NCI-H2196 (cell line): ENCODE measurements around the gene FASTKD1.
A peak's percentile ranks its signal among the peaks of the same experiment; 100 is the strongest.
"Not testable (repeated sequence)": the region's sequence is repeated elsewhere in the genome, so short reads cannot be mapped to it uniquely, and the experiment has no call there.

Source experiments
- DNase-seq: peaks from one replicate; lab custom pipeline; 2025; ENCODE audit not compliant: unreplicated experiment; lab: John Stamatoyannopoulos, UW

FASTKD1 gene

GRCh38 chr2:169570752-169571151 lies 2.9 kb downstream of the FASTKD1 start:
- DNase-seq: not testable (repeated sequence)

GRCh38 chr2:169569948-169570347 lies 3.7 kb downstream of the FASTKD1 start:
- DNase-seq: no peak

- no peak for DNase-seq
Measured at GRCh38 chr2:169565686-169566085, 8.0 kb downstream of the FASTKD1 start.

GRCh38 chr2:169562519-169562918 lies 11.1 kb downstream of the FASTKD1 start:
- DNase-seq: no peak

GRCh38 chr2:169562084-169562483 lies 11.6 kb downstream of the FASTKD1 start:
- not testable (repeated sequence) for DNase-seq

GRCh38 chr2:169561364-169561763 lies 12.3 kb downstream of the FASTKD1 start:
- DNase-seq: no peak

- DNase-seq: no peak
Measured at GRCh38 chr2:169546756-169547155, 26.9 kb downstream of the FASTKD1 start.

GRCh38 chr2:169542433-169542832 lies 31.2 kb downstream of the FASTKD1 start:
- DNase-seq: no peak

GRCh38 chr2:169540146-169540545 lies 33.5 kb downstream of the FASTKD1 start:
- DNase-seq: no peak

- not testable (repeated sequence) for DNase-seq
Measured at GRCh38 chr2:169539460-169539859, 34.2 kb downstream of the FASTKD1 start.

GRCh38 chr2:169528271-169528701 lies 45.4 kb downstream of the FASTKD1 start:
- peak; percentile 65 for DNase-seq

GRCh38 chr2:169526451-169526850 lies 47.2 kb downstream of the FASTKD1 start:
- no peak for DNase-seq

GRCh38 chr2:169525434-169525833 lies 48.2 kb downstream of the FASTKD1 start:
- no peak for DNase-seq

- DNase-seq: no peak
Measured at GRCh38 chr2:169523681-169524080, 50.0 kb downstream of the FASTKD1 start.

GRCh38 chr2:169520896-169521295 lies 52.8 kb downstream of the FASTKD1 start:
- DNase-seq: no peak

- not testable (repeated sequence) for DNase-seq
Measured at GRCh38 chr2:169516488-169516995, 57.1 kb downstream of the FASTKD1 start.

- not testable (repeated sequence) for DNase-seq
Measured at GRCh38 chr2:169514758-169515157, 58.9 kb downstream of the FASTKD1 start.

GRCh38 chr2:169513926-169514325 lies 59.7 kb downstream of the FASTKD1 start:
- no peak for DNase-seq

GRCh38 chr2:169513094-169513493 lies 60.6 kb downstream of the FASTKD1 start:
- no peak for DNase-seq

GRCh38 chr2:169512525-169512924 lies 61.1 kb downstream of the FASTKD1 start:
- no peak for DNase-seq

GRCh38 chr2:169511818-169512217 lies 61.8 kb downstream of the FASTKD1 start:
- no peak for DNase-seq

- DNase-seq: no peak
Measured at GRCh38 chr2:169510496-169510895, 63.2 kb downstream of the FASTKD1 start.

GRCh38 chr2:169509955-169510354 lies 63.7 kb downstream of the FASTKD1 start:
- no peak for DNase-seq
